Panc1 (cell line): ENCODE results near the gene BRD3OS. TPM values are rescaled to one million over a fixed set of nuclear protein-coding genes. Genes with fewer than 3 reads are reported as not detected.

Experiments
- ATAC-seq: fragments of 200-7000 bp; cut with Tn5 transposase; 2 replicates; pipeline ENCODE4 v1.9.1; 2020; ENCODE audit warnings: mild to moderate bottlenecking, moderate library complexity
- BruUV-seq: library from RNA; stranded (reverse); fragments of 400-500 nt; replicated peaks from 2 replicates; lab custom pipeline; 2021; lab: Mats Ljungman, UMichigan
- CTCF ChIA-PET: fragments of 300-600 bp; sonication (Branson Sonifier 250); formaldehyde crosslinking; loops from one replicate; lab custom pipeline; 2022; ENCODE audit warnings: antibody characterized with exemption; lab: Charles Lee
- POLR2A ChIA-PET: fragments of 300-600 bp; sonication (Branson Sonifier 250); formaldehyde crosslinking; loops from one replicate; lab custom pipeline; 2022; ENCODE audit warnings: antibody characterized with exemption; lab: Charles Lee
- DNase-seq: peaks from one replicate; pipeline ENCODE4 v3.0.0-alpha.2; 2010; ENCODE audit warnings: low read depth, low spot score
- H3K27ac ChIP-seq: 2 replicates; pipeline ENCODE4 v1.5.1; 2011; ENCODE audit warnings: mild to moderate bottlenecking, low read length, inconsistent platforms
- H3K27me3 ChIP-seq: fragments of 200-500 bp; sonication (Bioruptor generic); 2 replicates; pipeline ENCODE4 v1.6.0; 2014; ENCODE audit warnings: low read length, inconsistent platforms; ENCODE audit not compliant: control insufficient read depth, insufficient read depth
- H3K36me3 ChIP-seq: fragments of 200-500 bp; sonication (Bioruptor generic); 2 replicates; pipeline ENCODE4 v1.5.1; 2014; ENCODE audit warnings: inconsistent platforms, mild to moderate bottlenecking, low read length, moderate library complexity; ENCODE audit not compliant: control insufficient read depth, insufficient read depth
- H3K4me1 ChIP-seq: 2 replicates; pipeline ENCODE4 v1.5.1; 2011; ENCODE audit warnings: inconsistent platforms, mild to moderate bottlenecking, low read length, moderate library complexity; ENCODE audit not compliant: control insufficient read depth, insufficient read depth
- H3K4me3 ChIP-seq, 2 experiments: 2 replicates each; pipeline ENCODE4 v1.5.1; 2011 to 2012; ENCODE audit warnings: low read depth in 2 of 2, low read length in 2 of 2, mild to moderate bottlenecking in 2 of 2, inconsistent platforms in 1 of 2, moderate library complexity in 1 of 2
- H3K9me3 ChIP-seq: fragments of 200-500 bp; sonication (Bioruptor generic); 2 replicates; pipeline ENCODE4 v1.5.1; 2014; ENCODE audit warnings: low read depth, mild to moderate bottlenecking, inconsistent platforms, low read length, moderate library complexity; ENCODE audit not compliant: control insufficient read depth, insufficient read depth
- POLR2AphosphoS5 ChIP-seq: IDR thresholded peaks from 2 replicates; pipeline ENCODE4 v1.6.1; 2012; ENCODE audit warnings: mild to moderate bottlenecking, low read depth, low read length, moderate library complexity
- REST ChIP-seq, 2 experiments: IDR thresholded peaks; 2 replicates each; pipeline ENCODE4 v1.6.1; 2011 to 2012; ENCODE audit warnings: low read depth in 2 of 2, control low read depth in 1 of 2, low read length in 1 of 2, mild to moderate bottlenecking in 1 of 2, moderate library complexity in 1 of 2; ENCODE audit not compliant: insufficient read depth in 1 of 2
- SIN3A ChIP-seq: IDR thresholded peaks from 2 replicates; pipeline ENCODE4 v1.6.1; 2012; ENCODE audit warnings: low read depth, mild to moderate bottlenecking, low read length, moderate library complexity, borderline replicate concordance; ENCODE audit not compliant: insufficient read depth
- TCF7L2 ChIP-seq: IDR thresholded peaks from 2 replicates; pipeline ENCODE4 v1.6.1; 2011; ENCODE audit warnings: mild to moderate bottlenecking, low read depth, low read length, inconsistent platforms
- in situ Hi-C: cut with HindIII; loops from 2 replicates; pipeline ENCODE4 v1.10.0; 2016; ENCODE audit warnings: low sequenced_read_pairs, low pct_unique_long_range_greater_than_20kb
- intact Hi-C: fragments of 100-400 bp; cut with micrococcal nuclease; formaldehyde crosslinking; loops from one replicate; pipeline ENCODE4 v1.10.0; 2022; ENCODE audit not compliant: unreplicated experiment
- total RNA-seq: library from RNA; stranded (reverse); gene quantifications from one replicate; pipeline ENCODE4 v1.2.1, GENCODE V29; 2021; ENCODE audit not compliant: unreplicated experiment
- TF ChIP-seq, protein P1 (sequence below): fragments of 450-650 bp; IDR thresholded peaks from 2 replicates; pipeline ENCODE4 v1.5.1; 2017; ENCODE audit warnings: mild to moderate bottlenecking

Gene BRD3OS
- total RNA-seq, 1 experiment from 2014 or later = 22.1 TPM

DNA sequence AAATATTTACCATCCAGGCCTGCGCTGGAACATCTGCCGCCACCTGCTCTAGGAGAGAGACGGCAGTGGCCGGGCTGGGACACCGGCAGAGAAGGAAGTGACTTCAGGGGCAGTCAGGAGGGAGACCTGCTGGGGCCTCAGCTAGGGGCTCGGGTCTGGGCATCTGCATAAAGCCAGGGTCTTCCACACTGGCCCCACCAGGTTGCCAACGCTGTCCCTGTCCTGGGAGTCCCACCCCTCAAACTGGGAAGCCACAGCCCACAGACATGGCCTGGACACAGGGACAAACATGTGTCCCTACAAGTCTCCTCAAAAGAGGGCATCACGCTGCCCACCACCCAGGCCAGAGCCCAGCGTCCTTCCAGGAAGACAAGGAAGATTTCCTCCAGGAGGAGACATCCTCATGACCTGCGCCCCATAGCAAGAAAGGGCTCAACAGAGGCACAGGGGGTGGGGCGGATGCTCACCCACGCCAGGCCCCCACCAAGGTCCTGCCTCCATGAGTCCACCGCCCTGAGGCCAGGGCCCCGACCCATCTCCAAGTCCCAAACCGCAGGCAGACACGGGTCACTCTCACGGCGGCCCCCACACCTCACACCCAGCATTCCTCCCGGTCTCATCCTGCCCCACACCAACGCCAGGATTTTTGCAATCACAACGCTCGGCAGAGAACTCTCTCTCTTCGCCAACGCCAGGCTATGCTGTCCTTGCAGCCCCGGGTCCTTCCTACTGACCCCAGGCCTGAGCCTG lies 42.1 kb upstream of the BRD3OS start:
- POLR2A ChIA-PET = no interaction called here
- no TSS peak for BruUV-seq
- Histone ChIP-seq H3K27me3 (no peaks in the 10 kb centered on the region), H3K4me3 (no peak overlapping the region), H3K9me3 (no peaks in the 10 kb centered on the region), H3K27ac (no peak overlapping the region), H3K36me3 (no peaks in the 10 kb centered on the region), H3K4me1 (no peaks in the 10 kb centered on the region)
- DNase-seq = no peak
- intact Hi-C loops = no loop called here
- no peak for ATAC-seq
- TF ChIP-seq SIN3A = no peak
- TF ChIP-seq TCF7L2 = no peak
- CTCF ChIA-PET = no interaction called here
- in situ Hi-C loops = no loop called here

DNA sequence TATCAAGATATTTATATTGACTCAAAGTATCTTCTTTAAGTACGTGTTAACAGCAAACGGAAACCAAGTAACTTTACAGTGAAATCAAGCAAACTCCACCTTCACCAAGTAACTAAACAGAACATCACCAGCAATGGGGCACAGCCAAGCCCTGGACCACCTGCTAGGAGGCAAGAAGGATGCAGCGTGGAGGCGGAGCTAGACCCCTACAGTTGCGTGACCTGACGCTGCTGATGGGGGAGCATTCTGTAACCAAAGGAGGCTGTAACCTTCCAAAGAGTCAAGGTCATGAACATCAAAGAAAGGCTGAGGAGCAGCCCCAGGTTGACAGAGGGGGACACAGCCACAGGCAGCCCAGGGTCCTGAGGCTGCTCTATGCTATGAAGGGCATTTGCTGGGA lies 39.2 kb upstream of the BRD3OS start:
- Histone ChIP-seq H3K36me3 (no peaks in the 10 kb centered on the region), H3K27ac (no peak overlapping the region), H3K4me1 (0 out of 2 replicates have a peak, but pooled peaks cover 3% of the 10 kb centered on the region), H3K4me3 (no peak overlapping the region), H3K27me3 (no peaks in the 10 kb centered on the region), H3K9me3 (no peaks in the 10 kb centered on the region)
- BruUV-seq = no TSS peak
- in situ Hi-C loops (no loop called here), intact Hi-C loops (no loop called here)
- TF ChIP-seq SIN3A (no peak), TCF7L2 (no peak), POLR2AphosphoS5 (no peak), REST (IDR thresholded peaks at IDR 0.05; ENCODE audit: insufficient read depth in 1 of 2, low read depth in 2 of 2, low read length in 1 of 2) (no peak)
- TF ChIP-seq, protein P1, sequence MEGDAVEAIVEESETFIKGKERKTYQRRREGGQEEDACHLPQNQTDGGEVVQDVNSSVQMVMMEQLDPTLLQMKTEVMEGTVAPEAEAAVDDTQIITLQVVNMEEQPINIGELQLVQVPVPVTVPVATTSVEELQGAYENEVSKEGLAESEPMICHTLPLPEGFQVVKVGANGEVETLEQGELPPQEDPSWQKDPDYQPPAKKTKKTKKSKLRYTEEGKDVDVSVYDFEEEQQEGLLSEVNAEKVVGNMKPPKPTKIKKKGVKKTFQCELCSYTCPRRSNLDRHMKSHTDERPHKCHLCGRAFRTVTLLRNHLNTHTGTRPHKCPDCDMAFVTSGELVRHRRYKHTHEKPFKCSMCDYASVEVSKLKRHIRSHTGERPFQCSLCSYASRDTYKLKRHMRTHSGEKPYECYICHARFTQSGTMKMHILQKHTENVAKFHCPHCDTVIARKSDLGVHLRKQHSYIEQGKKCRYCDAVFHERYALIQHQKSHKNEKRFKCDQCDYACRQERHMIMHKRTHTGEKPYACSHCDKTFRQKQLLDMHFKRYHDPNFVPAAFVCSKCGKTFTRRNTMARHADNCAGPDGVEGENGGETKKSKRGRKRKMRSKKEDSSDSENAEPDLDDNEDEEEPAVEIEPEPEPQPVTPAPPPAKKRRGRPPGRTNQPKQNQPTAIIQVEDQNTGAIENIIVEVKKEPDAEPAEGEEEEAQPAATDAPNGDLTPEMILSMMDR = no peak
- ChIA-PET POLR2A (no interaction called here), CTCF (no interaction called here)
- DNase-seq (no peak), ATAC-seq (no peak)

- no peak overlapping the region for H3K4me3 ChIP-seq
- H3K4me1 ChIP-seq = 0 out of 2 replicates have a peak, but pooled peaks cover 3% of the 10 kb centered on the region
- no TSS peak for BruUV-seq
- DNase-seq (no peak), ATAC-seq (no peak)
- intact Hi-C loops (no loop called here), in situ Hi-C loops (no loop called here)
- CTCF ChIA-PET = no interaction called here
- H3K9me3 ChIP-seq = no peaks in the 10 kb centered on the region
- no peak overlapping the region for H3K27ac ChIP-seq
- TF ChIP-seq SIN3A (no peak), POLR2AphosphoS5 (no peak), REST (IDR thresholded peaks at IDR 0.05; ENCODE audit: insufficient read depth in 1 of 2, low read depth in 2 of 2, low read length in 1 of 2) (no peak), TCF7L2 (no peak)
- TF ChIP-seq, protein P1 = no peak
- H3K27me3 ChIP-seq = no peaks in the 10 kb centered on the region
- H3K36me3 ChIP-seq = no peaks in the 10 kb centered on the region
- POLR2A ChIA-PET = no interaction called here
Observed at GRCh38 chr9:133986774-133987445, 38.4 kb upstream of the BRD3OS start.
